OCI-LY7 (cell line): ENCODE results near the gene MPRIP. TPM values are rescaled to one million over a fixed set of nuclear protein-coding genes. Genes with fewer than 3 reads are reported as not detected.
"Not testable (repeated sequence)": the region's sequence is repeated elsewhere in the genome, so short reads cannot be mapped to it uniquely, and the experiment has no call there.

Experiments used
- BruUV-seq: library from RNA; stranded (reverse); fragments of 400-500 nt; replicated peaks from 2 replicates; lab custom pipeline; 2021; lab: Mats Ljungman, UMichigan
- CTCF ChIA-PET: fragments of 300-600 bp; sonication (Branson Sonifier 250); formaldehyde crosslinking; loops from one replicate; lab custom pipeline; 2022; ENCODE audit warnings: antibody characterized with exemption; ENCODE audit not compliant: unreplicated experiment; lab: Charles Lee
- POLR2A ChIA-PET: fragments of 300-600 bp; sonication (Branson Sonifier 250); formaldehyde crosslinking; loops from one replicate; lab custom pipeline; 2022; ENCODE audit warnings: antibody characterized with exemption; lab: Charles Lee
- DNase-seq: peaks from one replicate; pipeline ENCODE4 v3.0.0-alpha.2; 2015; ENCODE audit warnings: low spot score
- H2AFZ ChIP-seq: fragments of 200-600 bp; sonication (generic), shearing (Covaris generic); 2 replicates; pipeline ENCODE4 v1.6.1; 2014; ENCODE audit warnings: mild to moderate bottlenecking, antibody characterized with exemption, low read length, moderate library complexity
- H3K27ac ChIP-seq: fragments of 200-600 bp; sonication (generic); 2 replicates; pipeline ENCODE4 v1.5.1; 2014; ENCODE audit warnings: mixed run types, low read depth, mild to moderate bottlenecking, moderate library complexity, low read length, inconsistent platforms; ENCODE audit not compliant: poor library complexity, severe bottlenecking
- H3K36me3 ChIP-seq: fragments of 200-600 bp; sonication (generic); 2 replicates; pipeline ENCODE4 v1.6.1; 2014; ENCODE audit warnings: mild to moderate bottlenecking, antibody characterized with exemption, low read length, moderate library complexity, mixed read lengths; ENCODE audit not compliant: insufficient read depth
- H3K4me1 ChIP-seq: fragments of 200-600 bp; sonication (generic); 2 replicates; pipeline ENCODE4 v1.5.1; 2014; ENCODE audit warnings: mild to moderate bottlenecking, low read length; ENCODE audit not compliant: insufficient read depth, poor library complexity, severe bottlenecking
- H3K4me2 ChIP-seq: fragments of 200-600 bp; sonication (generic); 2 replicates; pipeline ENCODE4 v1.6.1; 2014; ENCODE audit warnings: mild to moderate bottlenecking, low read length
- H3K4me3 ChIP-seq: fragments of 200-600 bp; sonication (generic); 2 replicates; pipeline ENCODE4 v1.5.1; 2014; ENCODE audit warnings: mild to moderate bottlenecking, low read depth, low read length; ENCODE audit not compliant: poor library complexity, severe bottlenecking
- H3K79me2 ChIP-seq: fragments of 200-600 bp; sonication (generic); 2 replicates; pipeline ENCODE4 v1.6.1; 2016; ENCODE audit warnings: low read depth, mild to moderate bottlenecking, low read length, moderate library complexity, mixed read lengths; ENCODE audit not compliant: insufficient read depth
- H3K9me2 ChIP-seq: fragments of 200-600 bp; sonication (generic); 2 replicates; pipeline ENCODE4 v1.6.1; 2016; ENCODE audit warnings: mild to moderate bottlenecking, low read length, mixed read lengths; ENCODE audit not compliant: insufficient read depth
- H3K9me3 ChIP-seq: fragments of 200-600 bp; sonication (generic); 2 replicates; pipeline ENCODE4 v1.6.1; 2014; ENCODE audit warnings: mild to moderate bottlenecking, mixed run types, low read length, mixed read lengths
- H4K20me1 ChIP-seq: fragments of 200-600 bp; sonication (generic); 2 replicates; pipeline ENCODE4 v1.6.1; 2014; ENCODE audit warnings: mild to moderate bottlenecking, antibody characterized with exemption, low read length, moderate library complexity, mixed read lengths; ENCODE audit not compliant: insufficient read depth
- EZH2phosphoT487 ChIP-seq: fragments of 200-600 bp; sonication (generic); IDR thresholded peaks from 2 replicates; pipeline ENCODE4 v1.6.1; 2018; ENCODE audit warnings: low read depth, borderline replicate concordance, mild to moderate bottlenecking, mixed run types, antibody characterized with exemption, low read length, moderate library complexity, mixed read lengths
- intact Hi-C: fragments of 100-400 bp; cut with micrococcal nuclease; formaldehyde crosslinking; loops from one replicate; pipeline ENCODE4 v1.10.0; 2022; ENCODE audit not compliant: unreplicated experiment
- total RNA-seq, 2 experiments: library from RNA; depleted of rRNA in 1 of 2; stranded (reverse); fragments of >200 nt in 1 of 2; shearing (Covaris generic) in 1 of 2; gene quantifications; 2 replicates each; pipeline ENCODE4 v1.2.3, GENCODE V29; 2014 to 2022
- TF ChIP-seq, protein P1 (sequence below): fragments of 200-600 bp; sonication (generic); conservative IDR thresholded peaks from 2 replicates; pipeline ENCODE4 v1.5.1; 2014; ENCODE audit warnings: mild to moderate bottlenecking, antibody characterized with exemption, low read length, moderate library complexity, mixed read lengths

Gene MPRIP
- total RNA-seq, 2 experiments from 2014 or later: 73.3 to 109 TPM

DNA sequence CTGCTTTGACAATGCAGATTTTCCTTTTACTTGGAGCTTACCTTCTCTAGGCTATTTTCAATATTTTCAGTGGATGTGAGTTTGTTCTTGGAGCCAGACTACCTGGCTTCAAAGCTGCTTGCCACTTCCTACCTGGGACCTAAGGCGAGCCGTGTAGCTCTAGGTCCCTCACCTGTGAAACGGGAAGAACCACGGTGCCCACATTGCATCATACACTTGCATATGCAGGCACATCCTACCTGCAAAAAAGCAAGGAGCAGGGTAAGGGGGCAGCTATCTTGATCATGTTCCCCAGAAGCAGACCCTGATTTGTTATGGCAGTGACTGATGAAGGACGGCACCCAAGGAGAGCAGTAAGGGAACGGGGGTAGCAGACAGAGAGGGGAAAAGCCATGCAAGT is 27.0 kb upstream of the MPRIP start:
- no peaks in the 10 kb centered on the region for H3K9me2 ChIP-seq
- no peaks in the 10 kb centered on the region for H4K20me1 ChIP-seq
- H3K4me3 ChIP-seq: no peak overlapping the region
- H3K4me1 ChIP-seq: no peaks in the 10 kb centered on the region
- ChIA-PET CTCF (interaction anchor here (0.6 kb wide), 1 partner anchor 26 kb away, joined by 3 read pairs; no protein-coding TSS in a partner anchor), POLR2A (interaction anchor here (0.6 kb wide), 2 partner anchors 63 to 581 kb away, joined by 3 to 4 read pairs; no protein-coding TSS in a partner anchor)
- H3K36me3 ChIP-seq: no peaks in the 10 kb centered on the region
- no peak overlapping the region for H3K27ac ChIP-seq
- intact Hi-C loops: no loop called here
- no peak overlapping the region for H3K4me2 ChIP-seq
- H3K79me2 ChIP-seq: no peaks in the 10 kb centered on the region
- no TSS peak for BruUV-seq
- TF ChIP-seq, protein P1, sequence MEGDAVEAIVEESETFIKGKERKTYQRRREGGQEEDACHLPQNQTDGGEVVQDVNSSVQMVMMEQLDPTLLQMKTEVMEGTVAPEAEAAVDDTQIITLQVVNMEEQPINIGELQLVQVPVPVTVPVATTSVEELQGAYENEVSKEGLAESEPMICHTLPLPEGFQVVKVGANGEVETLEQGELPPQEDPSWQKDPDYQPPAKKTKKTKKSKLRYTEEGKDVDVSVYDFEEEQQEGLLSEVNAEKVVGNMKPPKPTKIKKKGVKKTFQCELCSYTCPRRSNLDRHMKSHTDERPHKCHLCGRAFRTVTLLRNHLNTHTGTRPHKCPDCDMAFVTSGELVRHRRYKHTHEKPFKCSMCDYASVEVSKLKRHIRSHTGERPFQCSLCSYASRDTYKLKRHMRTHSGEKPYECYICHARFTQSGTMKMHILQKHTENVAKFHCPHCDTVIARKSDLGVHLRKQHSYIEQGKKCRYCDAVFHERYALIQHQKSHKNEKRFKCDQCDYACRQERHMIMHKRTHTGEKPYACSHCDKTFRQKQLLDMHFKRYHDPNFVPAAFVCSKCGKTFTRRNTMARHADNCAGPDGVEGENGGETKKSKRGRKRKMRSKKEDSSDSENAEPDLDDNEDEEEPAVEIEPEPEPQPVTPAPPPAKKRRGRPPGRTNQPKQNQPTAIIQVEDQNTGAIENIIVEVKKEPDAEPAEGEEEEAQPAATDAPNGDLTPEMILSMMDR: no peak
- TF ChIP-seq EZH2phosphoT487: no peak
- H3K9me3 ChIP-seq: no peaks in the 10 kb centered on the region
- DNase-seq: no peak
- H2AFZ ChIP-seq: no peak overlapping the region

GRCh38 chr17:17016199-17017197 is 25.8 kb upstream of the MPRIP start:
- H3K27ac ChIP-seq, H3K4me1 ChIP-seq, H3K9me2 ChIP-seq, intact Hi-C loops, H3K36me3 ChIP-seq, H3K9me3 ChIP-seq, H4K20me1 ChIP-seq, H3K4me2 ChIP-seq, H2AFZ ChIP-seq, DNase-seq, BruUV-seq, H3K79me2 ChIP-seq, CTCF ChIA-PET, POLR2A ChIA-PET, H3K4me3 ChIP-seq: not testable (repeated sequence)

GRCh38 chr17:17017343-17018014 is 24.8 kb upstream of the MPRIP start:
- Histone ChIP-seq H3K4me1 (no peaks in the 10 kb centered on the region), H3K36me3 (no peaks in the 10 kb centered on the region), H2AFZ (no peak overlapping the region), H3K79me2 (no peaks in the 10 kb centered on the region), H3K4me3 (no peak overlapping the region), H3K9me2 (no peaks in the 10 kb centered on the region), H3K27ac (no peak overlapping the region), H3K9me3 (no peaks in the 10 kb centered on the region), H3K4me2 (no peak overlapping the region), H4K20me1 (no peaks in the 10 kb centered on the region)
- DNase-seq: no peak
- TF ChIP-seq, protein P1: no peak
- TF ChIP-seq EZH2phosphoT487: no peak
- POLR2A ChIA-PET: interaction anchor here (0.6 kb wide), 1 partner anchor 23 kb away, joined by 3 read pairs; no protein-coding TSS in a partner anchor
- CTCF ChIA-PET: no interaction called here
- no TSS peak for BruUV-seq
- intact Hi-C loops: no loop called here
